Activated T-cell treated with anti-CD3 and anti-CD28 coated beads, Interleukin-2, amount 50 U/mL, for 24 hours (primary cell): Measurements from ENCODE around the gene RNF13.
"Not testable (repeated sequence)": the region's sequence is repeated elsewhere in the genome, so short reads cannot be mapped to it uniquely, and the experiment has no call there.

Source experiments
- DNase-seq: peaks from one replicate; pipeline ENCODE4 v3.0.0-alpha.2; 2020
- H3K27ac Mint-ChIP-seq: 2 replicates; pipeline ENCODE4 v1.8.0; 2020; ENCODE audit warnings: mild to moderate bottlenecking, mixed read lengths
- H3K27me3 Mint-ChIP-seq: 2 replicates; pipeline ENCODE4 v1.8.0; 2020; ENCODE audit warnings: mixed read lengths
- H3K36me3 Mint-ChIP-seq: 2 replicates; pipeline ENCODE4 v1.8.0; 2020; ENCODE audit warnings: low read depth, mixed read lengths
- H3K4me1 Mint-ChIP-seq: 2 replicates; pipeline ENCODE4 v1.8.0; 2020; ENCODE audit warnings: low read depth, mixed read lengths
- H3K4me3 Mint-ChIP-seq: 2 replicates; pipeline ENCODE4 v1.8.0; 2020; ENCODE audit warnings: mild to moderate bottlenecking, moderate library complexity, mixed read lengths
- H3K9me3 Mint-ChIP-seq: 2 replicates; pipeline ENCODE4 v1.8.0; 2020; ENCODE audit warnings: mixed read lengths

The RNF13 gene

DNA sequence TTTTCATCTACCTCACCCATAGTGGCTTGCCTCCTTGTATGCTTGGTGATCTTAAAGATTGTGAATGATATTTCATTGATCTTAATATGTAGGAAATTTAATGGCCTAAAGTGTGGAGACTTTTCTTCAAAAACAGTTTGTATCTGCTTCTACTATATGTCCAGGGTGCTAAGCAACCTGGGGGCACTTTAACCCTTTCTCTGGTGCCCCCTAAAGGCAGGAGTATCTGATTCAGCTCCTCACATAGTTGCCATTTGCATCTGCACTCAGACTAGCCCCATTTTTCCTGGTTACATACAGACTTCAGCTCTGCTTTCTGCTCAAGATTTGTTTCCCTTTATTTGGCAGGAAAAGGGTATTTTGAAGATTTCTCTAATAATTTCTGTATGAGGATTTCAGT is 162.9 kb downstream of the RNF13 start:
- H3K27me3 Mint-ChIP-seq = peaks cover 50% of the 10 kb centered on the region
- H3K36me3 Mint-ChIP-seq = peaks cover 2% of the 10 kb centered on the region
- H3K4me1 Mint-ChIP-seq = peaks cover 9% of the 10 kb centered on the region
- DNase-seq = no peak
- H3K27ac Mint-ChIP-seq = no peak overlapping the region
- no peak overlapping the region for H3K4me3 Mint-ChIP-seq
- H3K9me3 Mint-ChIP-seq = no peaks in the 10 kb centered on the region

DNA sequence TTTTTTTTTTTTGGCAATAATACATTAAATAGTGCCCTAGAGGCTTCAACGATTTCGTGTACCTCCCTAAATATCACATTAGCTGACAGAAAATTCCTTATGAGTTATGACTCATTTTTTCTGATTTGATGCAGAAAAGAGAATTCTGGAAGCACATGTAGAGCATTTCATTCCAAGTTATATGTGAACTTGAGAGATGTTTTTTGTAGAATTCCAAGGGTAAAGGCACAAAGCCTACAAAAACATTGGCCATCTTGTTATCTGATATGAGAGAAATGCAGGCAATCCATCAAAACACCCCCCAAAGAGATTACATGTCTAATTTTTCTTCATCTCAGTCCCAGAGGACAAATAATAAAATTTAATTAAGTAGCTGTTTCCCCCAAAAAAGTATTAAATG is 164.4 kb downstream of the RNF13 start:
- Mint-ChIP-seq H3K4me3 (no peak overlapping the region), H3K27me3 (peaks cover 42% of the 10 kb centered on the region), H3K4me1 (peaks cover 1% of the 10 kb centered on the region), H3K27ac (no peak overlapping the region), H3K9me3 (no peaks in the 10 kb centered on the region), H3K36me3 (no peaks in the 10 kb centered on the region)
- DNase-seq = no peak

DNA sequence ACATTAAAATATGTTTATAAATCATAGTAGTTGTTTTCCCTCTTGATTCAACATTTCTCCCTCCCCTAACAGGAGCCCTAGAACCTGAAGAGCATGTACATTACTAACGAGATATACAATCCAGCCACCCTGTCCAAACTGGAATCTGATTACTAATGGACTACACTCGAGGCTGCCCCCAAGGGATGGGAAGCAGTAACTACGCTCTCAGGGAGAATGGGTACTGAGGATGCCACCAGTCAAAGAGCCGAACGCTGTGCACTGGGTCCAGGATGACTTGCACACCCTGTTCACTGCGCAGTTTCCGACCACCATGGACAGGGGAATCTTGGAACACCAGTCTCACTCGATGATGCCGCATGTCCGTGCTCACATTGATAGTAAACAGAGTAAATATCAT is 169.0 kb downstream of the RNF13 start:
- H3K4me1 Mint-ChIP-seq, H3K9me3 Mint-ChIP-seq, DNase-seq, H3K4me3 Mint-ChIP-seq, H3K27ac Mint-ChIP-seq, H3K36me3 Mint-ChIP-seq: not testable (repeated sequence)
- H3K27me3 Mint-ChIP-seq = peaks cover 23% of the 10 kb centered on the region

DNA sequence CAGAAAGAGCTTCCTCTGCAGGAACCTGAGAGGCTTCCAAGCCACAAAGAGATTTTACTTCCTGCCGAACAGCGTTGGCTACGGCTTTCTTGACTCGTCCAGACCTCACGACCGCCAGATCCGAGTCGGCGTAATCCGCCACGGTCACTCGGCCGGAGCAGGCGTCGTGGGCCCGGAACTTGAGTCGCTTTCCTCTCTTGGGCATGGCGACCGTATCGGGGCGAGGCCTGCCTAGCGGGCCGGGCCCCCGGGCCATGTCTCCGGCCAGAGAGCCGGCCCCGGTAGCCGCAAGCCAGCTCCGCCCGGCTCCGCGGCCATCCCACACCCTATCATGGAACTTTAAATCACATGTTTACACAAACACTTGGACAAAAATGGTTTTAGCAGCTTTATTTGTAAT is 170.0 kb downstream of the RNF13 start:
- H3K27ac Mint-ChIP-seq, H3K36me3 Mint-ChIP-seq, H3K4me3 Mint-ChIP-seq, DNase-seq, H3K9me3 Mint-ChIP-seq, H3K4me1 Mint-ChIP-seq: not testable (repeated sequence)
- H3K27me3 Mint-ChIP-seq = peaks cover 23% of the 10 kb centered on the region

DNA sequence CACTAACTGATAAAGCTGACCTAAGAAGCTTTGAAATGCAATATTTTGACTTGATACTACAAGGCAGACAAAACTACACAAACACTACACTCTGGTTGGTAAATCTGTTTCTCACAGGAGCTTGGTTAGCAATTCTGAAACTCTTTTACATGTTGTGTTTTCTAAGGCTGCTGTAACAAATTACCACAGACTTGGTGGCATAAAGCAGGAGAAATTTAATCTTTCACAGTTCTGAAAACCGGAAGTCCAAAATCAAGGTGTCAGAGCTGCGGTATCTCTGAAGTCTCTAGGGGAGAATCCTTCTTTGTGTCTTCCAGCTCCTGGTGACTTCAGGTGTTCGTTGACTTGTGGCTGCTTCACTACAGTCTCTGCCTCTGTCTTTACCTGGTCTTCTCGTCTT is 170.6 kb downstream of the RNF13 start:
- no peaks in the 10 kb centered on the region for H3K9me3 Mint-ChIP-seq
- no peak overlapping the region for H3K27ac Mint-ChIP-seq
- no peaks in the 10 kb centered on the region for H3K36me3 Mint-ChIP-seq
- H3K27me3 Mint-ChIP-seq = peaks cover 22% of the 10 kb centered on the region
- no peaks in the 10 kb centered on the region for H3K4me1 Mint-ChIP-seq
- no peak for DNase-seq
- no peak overlapping the region for H3K4me3 Mint-ChIP-seq

DNA sequence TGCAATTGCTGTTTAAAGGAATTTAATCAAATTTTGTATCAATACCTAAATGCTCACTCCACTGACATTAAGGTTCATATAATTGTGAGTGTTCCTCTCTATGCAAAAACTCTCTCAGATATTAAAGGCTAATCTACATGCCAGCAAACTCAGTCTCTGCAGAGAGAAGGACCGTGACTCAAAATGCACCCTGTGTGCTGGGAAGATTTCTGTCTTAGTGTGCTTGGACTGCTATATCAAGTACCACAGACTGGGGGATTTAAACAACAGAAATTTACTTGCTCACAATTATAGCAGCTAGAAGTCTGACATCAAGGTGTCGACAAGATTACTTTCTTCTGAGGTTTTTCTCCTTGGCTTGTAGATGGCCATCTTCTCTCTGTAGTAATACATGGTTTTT is 176.3 kb downstream of the RNF13 start:
- DNase-seq = no peak
- H3K27me3 Mint-ChIP-seq = peaks cover 33% of the 10 kb centered on the region
- H3K4me1 Mint-ChIP-seq = no peaks in the 10 kb centered on the region
- no peak overlapping the region for H3K27ac Mint-ChIP-seq
- H3K36me3 Mint-ChIP-seq = no peaks in the 10 kb centered on the region
- H3K9me3 Mint-ChIP-seq = peaks cover 5% of the 10 kb centered on the region
- H3K4me3 Mint-ChIP-seq = no peak overlapping the region

DNA sequence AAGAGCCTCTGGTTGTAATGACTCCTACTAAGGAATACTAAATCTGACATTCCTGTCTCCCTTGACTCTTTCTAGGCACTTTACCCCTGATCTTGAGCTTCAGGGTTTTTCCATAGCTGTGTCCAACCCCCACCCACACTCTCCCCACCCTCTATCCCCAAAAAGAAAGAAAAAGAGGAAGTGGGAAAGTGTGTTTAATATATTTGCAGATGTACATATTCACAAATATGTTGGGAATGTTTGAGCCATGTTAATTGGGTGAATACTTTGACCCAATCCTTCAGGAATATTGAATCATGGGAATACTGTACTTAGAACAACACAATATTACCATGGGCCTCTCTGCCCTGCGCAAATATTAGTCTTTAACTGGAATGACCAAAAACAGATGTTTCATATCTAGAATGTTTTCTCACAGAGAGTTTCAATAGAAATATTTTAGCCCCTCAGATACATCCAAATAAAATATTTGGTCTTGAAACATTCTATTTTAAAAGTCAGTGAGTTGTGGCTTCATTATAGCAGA is 177.5 kb downstream of the RNF13 start:
- Mint-ChIP-seq H3K4me1 (no peaks in the 10 kb centered on the region), H3K27me3 (peaks cover 31% of the 10 kb centered on the region), H3K4me3 (no peak overlapping the region), H3K27ac (no peak overlapping the region), H3K36me3 (no peaks in the 10 kb centered on the region), H3K9me3 (peaks cover 13% of the 10 kb centered on the region)
- DNase-seq = no peak

DNA sequence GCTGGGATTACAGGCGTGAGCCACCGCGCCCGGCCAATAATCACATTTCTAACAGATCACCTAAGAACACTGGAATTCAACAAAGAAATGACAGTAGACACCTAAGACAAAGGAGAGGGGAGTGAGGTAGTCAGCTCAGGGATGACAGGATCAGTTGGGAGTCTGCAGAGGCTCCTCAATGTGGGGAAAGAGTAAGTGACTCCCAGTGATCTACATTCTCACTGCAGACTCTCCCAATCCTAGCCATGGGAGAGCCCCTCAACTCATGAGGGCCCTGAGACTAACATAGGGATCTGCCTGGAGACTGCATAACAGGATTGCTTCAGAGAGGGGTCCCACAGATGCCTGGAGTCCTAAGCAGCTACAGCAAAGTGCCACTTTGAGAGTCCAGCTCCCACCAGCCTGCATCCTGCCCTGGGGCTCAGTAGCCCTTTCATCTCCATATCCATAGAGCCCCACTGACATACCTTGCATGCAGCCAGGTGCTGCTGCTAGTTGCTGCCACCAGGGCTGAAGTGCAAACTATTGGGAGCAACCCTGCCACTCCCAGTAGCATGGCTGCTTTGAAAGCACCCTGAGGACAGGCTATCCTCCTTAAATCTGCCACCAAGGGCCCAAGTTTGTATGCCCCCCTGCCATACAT is 179.5 kb downstream of the RNF13 start:
- Mint-ChIP-seq H3K4me1 (no peaks in the 10 kb centered on the region), H3K36me3 (no peaks in the 10 kb centered on the region), H3K27ac (no peak overlapping the region), H3K9me3 (peaks cover 17% of the 10 kb centered on the region), H3K4me3 (no peak overlapping the region), H3K27me3 (peaks cover 20% of the 10 kb centered on the region)
- DNase-seq = no peak

DNA sequence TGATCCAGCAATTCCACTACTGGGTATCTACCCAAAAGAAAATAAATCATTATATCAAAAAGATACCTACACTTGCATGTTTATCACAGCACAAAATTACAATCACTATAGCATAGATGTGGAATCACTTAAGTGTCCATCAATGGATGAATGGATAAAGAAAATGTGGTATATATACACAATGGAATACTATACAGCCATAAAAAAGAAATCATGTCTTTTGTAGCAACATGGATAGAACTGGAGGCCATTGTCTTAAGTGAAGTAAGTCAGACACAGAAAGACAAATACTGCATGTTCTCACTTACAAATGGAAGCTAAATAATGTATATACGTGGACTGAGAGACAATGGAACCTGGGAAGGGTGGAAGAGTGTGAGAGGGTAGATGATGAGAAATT is 185.9 kb downstream of the RNF13 start:
- Mint-ChIP-seq H3K9me3 (peaks cover 12% of the 10 kb centered on the region), H3K4me1 (no peaks in the 10 kb centered on the region), H3K36me3 (no peaks in the 10 kb centered on the region), H3K27me3 (peaks cover 9% of the 10 kb centered on the region), H3K4me3 (no peak overlapping the region), H3K27ac (no peak overlapping the region)
- no peak for DNase-seq

DNA sequence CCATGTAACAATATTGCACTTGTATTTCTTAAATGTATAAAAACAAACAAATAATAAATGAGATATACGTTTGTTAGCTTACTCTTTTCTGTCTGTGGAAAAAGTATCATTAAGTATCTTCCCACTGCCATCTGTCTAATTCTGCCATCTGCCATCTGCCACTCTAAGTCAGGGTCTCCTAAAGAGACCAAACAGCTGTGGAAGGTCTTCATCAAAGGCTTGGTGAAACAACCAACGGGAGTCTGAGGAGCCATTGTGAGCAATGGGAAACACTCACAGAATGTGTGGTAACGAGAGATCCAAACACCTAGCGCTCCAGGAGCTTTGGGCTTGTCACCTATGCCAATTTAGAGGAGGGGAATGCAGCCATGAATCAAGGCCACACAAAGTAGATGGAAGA is 186.4 kb downstream of the RNF13 start:
- H3K4me3 Mint-ChIP-seq = no peak overlapping the region
- H3K4me1 Mint-ChIP-seq = no peaks in the 10 kb centered on the region
- peaks cover 9% of the 10 kb centered on the region for H3K27me3 Mint-ChIP-seq
- peaks cover 12% of the 10 kb centered on the region for H3K9me3 Mint-ChIP-seq
- H3K36me3 Mint-ChIP-seq = no peaks in the 10 kb centered on the region
- no peak overlapping the region for H3K27ac Mint-ChIP-seq
- DNase-seq = no peak

DNA sequence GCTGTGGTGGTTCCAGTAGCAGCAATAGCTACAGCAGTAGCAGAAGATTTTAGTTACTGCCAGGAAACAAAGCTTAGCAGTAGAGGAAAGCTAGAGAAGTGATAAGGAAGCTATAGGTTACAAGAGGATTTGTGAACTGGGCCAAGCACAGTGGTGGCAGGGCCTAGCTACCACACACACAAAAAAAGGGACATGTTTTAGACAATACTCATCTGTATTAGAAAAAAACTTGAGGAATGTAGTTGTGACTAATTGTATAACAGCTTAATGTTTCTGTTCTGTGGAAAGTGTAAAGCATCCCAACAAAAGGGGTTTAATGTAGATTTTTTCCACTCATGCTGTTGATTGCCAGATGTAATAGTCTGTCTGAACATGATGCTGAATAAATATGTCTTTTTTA is 187.6 kb downstream of the RNF13 start:
- Mint-ChIP-seq H3K4me3 (no peak overlapping the region), H3K27me3 (peaks cover 9% of the 10 kb centered on the region), H3K9me3 (peaks cover 2% of the 10 kb centered on the region), H3K4me1 (no peaks in the 10 kb centered on the region), H3K36me3 (no peaks in the 10 kb centered on the region), H3K27ac (no peak overlapping the region)
- DNase-seq = no peak

DNA sequence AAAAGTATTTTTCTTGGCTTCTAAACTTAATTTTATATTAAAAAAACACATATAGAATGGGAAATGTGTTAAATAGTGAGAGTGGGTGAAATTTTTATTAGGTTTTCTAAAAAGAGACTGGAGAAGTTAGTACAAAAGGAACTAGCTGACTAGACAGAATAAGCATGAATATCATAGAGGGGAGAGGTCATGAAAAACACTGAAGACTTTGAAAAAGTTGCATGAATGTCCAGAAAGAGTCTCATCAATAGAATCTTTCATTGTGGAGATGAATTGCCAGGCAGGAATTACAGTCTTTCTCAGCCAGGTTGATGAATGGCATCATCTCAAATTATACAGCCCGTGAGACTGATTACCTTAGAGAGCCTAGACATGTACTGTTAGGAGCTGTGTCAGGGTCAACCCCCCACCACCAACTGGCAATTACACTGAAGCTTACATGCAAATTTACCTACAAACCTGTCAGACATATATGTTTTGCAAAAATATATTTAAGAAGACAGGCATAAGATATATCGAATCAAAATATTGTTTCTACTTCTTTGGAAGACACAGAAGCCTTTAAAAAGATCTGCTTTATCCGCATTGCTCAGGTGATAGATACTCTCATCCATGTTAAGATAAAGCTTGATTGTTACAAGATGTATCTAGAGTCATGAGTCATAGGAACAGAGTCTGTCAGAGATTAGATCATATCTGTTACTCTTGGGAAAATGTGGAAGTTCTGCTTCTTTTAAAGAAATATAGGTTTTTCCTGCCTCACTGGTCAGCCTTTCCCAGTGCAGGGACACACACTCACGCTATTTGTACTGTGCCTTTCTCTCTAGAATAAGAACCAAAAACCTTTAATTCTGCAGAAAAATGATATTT is 192.5 kb downstream of the RNF13 start:
- no peak overlapping the region for H3K27ac Mint-ChIP-seq
- no peaks in the 10 kb centered on the region for H3K4me1 Mint-ChIP-seq
- H3K36me3 Mint-ChIP-seq = no peaks in the 10 kb centered on the region
- H3K4me3 Mint-ChIP-seq = no peak overlapping the region
- no peaks in the 10 kb centered on the region for H3K9me3 Mint-ChIP-seq
- no peak for DNase-seq
- peaks cover 11% of the 10 kb centered on the region for H3K27me3 Mint-ChIP-seq

DNA sequence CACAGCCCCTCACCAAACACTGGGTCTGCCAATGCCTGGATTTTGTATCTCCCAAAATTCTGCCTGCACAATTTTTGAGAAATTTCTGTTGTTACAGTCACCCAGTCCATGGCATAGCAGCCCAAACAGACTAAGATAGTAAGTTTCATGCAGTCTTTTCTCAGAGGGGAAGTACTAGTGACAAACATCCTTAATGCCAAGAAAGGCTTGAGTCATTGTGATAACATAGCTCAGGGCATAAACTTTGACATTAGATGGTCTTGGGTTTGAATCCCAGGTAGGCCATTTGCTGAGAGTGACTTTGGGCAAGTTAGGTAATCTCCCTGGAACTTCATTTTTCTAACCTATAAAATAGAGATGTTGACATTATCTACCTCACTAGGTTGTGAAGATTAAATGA is 193.8 kb downstream of the RNF13 start:
- Mint-ChIP-seq H3K4me1 (no peaks in the 10 kb centered on the region), H3K36me3 (no peaks in the 10 kb centered on the region), H3K27ac (no peak overlapping the region), H3K27me3 (peaks cover 11% of the 10 kb centered on the region), H3K9me3 (no peaks in the 10 kb centered on the region), H3K4me3 (no peak overlapping the region)
- no peak for DNase-seq
